Retina (tissue), 1 donor: ENCODE measurements around the gene PLEKHG4B.
"Not testable (repeated sequence)": the region's sequence is repeated elsewhere in the genome, so short reads cannot be mapped to it uniquely, and the experiment has no call there.

Experiments
- DNase-seq: peaks from one replicate; pipeline ENCODE4 v3.0.0-alpha.2; 2016

Gene PLEKHG4B

GRCh38 chr5:159448-160172, 67.6 kb downstream of the PLEKHG4B start:
- DNase-seq, result no peak

- no peak for DNase-seq
Measured at GRCh38 chr5:160173-160510, 68.2 kb downstream of the PLEKHG4B start.

DNA sequence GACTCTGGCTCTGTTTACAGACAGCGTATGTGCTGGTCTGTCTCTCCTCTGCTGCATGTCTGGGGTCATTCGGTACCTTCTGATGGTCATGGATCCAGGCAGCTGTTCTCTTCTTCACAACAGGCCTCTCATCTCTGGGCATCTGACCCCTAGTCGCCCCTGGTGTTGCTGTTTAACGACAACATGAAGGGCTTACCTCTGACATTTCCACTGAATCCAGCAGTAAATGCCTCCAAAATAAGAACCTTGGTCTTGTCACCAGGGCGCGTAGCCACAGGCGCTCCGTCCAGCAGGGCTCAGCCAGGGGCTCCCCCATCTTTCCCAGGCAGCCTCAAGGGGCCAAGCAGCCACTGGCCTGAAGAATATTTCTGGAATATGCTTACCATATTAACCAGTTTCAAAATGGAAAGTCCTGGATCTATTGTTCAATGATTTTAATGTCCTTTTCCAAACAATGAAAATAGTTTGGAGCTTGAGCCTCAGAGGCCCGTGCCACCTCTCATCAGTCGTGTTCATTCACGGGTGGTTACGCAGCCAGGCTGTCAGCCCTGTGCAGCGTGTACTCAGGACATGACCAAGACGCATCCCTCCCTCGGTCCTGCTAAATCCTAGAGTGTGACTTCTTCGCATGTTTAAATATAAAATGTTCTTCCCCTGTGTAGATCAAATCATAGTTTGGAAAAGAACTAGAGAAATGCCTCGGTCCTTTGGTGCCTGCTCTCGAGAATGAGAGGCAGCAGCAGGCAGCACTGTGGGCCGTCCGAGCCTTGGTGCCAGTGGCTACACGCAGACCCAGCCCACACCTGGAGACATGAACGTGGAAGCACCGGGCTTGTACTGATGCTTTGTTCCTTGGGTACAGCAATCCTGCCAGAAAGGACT, 69.2 kb downstream of the PLEKHG4B start:
- DNase-seq, result no peak

- DNase-seq, result no peak
Measured at GRCh38 chr5:161803-162110, 69.8 kb downstream of the PLEKHG4B start.

- DNase-seq, result no peak
Measured at GRCh38 chr5:162190-162564, 70.2 kb downstream of the PLEKHG4B start.

DNA sequence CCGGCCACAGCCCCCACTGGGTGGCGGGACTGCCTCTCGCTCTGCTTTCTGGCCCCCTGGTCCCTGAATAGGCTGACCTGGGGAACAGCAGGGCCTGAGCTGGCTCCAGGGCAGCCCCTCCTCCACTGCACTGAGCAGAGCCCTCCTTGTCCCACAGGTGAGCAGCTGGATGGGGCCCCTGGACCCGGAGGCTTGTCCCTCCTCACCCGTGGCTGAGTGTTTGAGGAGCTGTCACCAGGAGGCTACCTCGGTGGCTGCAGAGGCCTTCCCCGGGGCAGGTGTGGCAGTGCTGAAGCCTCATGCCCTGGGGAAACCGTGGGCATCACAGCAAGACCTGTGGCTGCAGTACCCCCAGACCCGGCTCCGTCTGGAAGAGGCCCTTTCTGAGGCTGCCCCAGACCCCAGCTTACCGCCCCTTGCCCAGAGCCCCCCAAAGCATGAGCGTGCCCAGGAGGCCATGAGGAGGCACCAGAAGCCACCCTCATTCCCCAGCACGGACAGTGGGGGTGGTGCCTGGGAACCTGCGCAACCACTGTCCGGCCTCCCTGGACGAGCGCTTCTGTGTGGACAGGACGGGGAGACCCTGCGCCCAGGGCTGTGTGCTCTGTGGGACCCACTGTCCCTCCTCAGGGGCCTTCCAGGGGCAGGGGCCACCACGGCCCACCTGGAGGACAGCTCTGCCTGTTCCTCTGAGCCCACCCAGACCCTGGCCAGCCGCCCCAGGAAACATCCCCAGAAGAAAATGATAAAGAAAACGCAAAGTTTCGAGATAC, 70.8 kb downstream of the PLEKHG4B start:
- DNase-seq, result no peak

GRCh38 chr5:163338-163620, 71.3 kb downstream of the PLEKHG4B start:
- no peak for DNase-seq

GRCh38 chr5:163841-164240, 71.9 kb downstream of the PLEKHG4B start:
- DNase-seq, result no peak

DNA sequence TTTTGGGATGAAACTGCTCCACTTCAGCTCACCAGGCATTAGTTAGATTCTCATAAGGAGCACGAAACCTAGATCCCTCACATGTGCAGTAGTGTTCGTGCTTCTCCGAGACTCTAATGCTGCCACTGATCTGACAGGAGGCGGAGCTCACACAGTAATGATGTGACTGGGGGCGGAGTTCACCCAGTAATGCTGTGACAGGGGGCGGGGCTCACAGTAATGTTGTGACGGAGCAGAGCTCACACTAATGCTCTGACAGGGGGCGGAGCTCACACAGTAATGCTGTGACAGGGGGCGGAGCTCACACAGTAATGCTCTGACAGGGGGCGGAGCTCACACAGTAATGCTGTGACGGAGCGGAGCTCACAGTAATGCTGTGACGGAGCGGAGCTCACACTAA, 72.3 kb downstream of the PLEKHG4B start:
- DNase-seq, result no peak

DNA sequence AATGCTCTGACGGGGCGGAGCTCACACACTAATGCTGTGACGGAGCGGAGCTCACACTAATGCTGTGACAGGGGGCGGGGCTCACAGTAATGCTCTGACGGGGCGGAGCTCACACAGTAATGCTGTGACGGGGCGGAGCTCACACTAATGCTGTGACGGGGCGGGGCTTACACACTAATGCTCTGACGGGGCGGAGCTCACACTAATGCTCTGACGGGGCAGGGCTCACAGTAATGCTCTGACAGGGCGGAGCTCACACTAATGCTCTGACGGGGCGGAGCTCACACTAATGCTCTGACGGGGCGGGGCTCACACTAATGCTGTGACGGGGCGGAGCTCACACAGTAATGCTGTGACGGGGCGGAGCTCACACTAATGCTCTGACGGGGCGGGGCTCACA, 72.8 kb downstream of the PLEKHG4B start:
- not testable (repeated sequence) for DNase-seq

DNA sequence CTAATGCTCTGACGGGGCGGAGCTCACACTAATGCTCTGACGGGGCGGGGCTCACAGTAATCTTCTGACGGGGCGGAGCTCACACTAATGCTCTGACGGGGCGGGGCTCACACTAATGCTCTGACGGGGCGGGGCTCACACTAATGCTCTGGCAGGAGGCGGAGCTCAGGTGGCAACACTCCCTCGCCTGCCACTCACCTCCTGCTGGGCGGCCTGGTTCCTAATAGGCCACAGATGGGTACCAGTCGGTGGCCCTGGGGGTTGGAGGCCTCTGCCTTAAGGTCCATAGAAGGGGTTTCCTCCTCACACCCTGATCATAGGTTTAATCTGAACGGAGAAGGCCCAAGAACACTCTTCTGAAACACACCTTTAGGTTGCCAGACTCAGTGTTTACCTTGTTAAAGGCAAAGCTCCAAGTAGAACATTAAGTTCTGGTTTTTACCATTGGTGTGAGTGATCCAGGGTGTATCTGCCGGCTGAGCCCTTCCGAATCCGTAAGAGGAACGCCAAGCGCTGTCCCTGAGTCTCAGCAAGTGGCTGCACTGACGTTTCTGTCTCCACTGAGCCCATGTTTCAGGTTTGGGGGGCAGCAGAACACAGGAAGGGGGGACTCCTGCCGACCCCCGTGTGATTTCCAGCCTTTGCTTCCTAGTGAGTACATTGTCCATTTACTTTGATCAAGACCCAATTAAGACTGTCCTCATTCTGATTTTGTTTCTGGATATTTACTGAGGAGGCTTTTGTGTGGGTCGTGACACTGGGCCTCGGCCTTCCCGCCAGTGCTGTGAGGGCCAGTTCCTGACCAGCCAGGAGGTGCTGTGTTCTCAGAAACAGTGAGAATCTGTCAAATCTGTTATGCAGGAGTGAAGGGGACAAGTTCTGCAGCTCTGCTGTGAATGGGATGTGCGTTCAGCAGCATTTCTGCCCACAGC, 74.7 kb downstream of the PLEKHG4B start:
- no peak for DNase-seq

- DNase-seq, result no peak
Measured at GRCh38 chr5:167511-167910, 75.5 kb downstream of the PLEKHG4B start.

- DNase-seq, result no peak
Measured at GRCh38 chr5:167982-168660, 76.2 kb downstream of the PLEKHG4B start.

GRCh38 chr5:169071-169727, 77.2 kb downstream of the PLEKHG4B start:
- no peak for DNase-seq

GRCh38 chr5:169728-170094, 77.7 kb downstream of the PLEKHG4B start:
- no peak for DNase-seq

DNA sequence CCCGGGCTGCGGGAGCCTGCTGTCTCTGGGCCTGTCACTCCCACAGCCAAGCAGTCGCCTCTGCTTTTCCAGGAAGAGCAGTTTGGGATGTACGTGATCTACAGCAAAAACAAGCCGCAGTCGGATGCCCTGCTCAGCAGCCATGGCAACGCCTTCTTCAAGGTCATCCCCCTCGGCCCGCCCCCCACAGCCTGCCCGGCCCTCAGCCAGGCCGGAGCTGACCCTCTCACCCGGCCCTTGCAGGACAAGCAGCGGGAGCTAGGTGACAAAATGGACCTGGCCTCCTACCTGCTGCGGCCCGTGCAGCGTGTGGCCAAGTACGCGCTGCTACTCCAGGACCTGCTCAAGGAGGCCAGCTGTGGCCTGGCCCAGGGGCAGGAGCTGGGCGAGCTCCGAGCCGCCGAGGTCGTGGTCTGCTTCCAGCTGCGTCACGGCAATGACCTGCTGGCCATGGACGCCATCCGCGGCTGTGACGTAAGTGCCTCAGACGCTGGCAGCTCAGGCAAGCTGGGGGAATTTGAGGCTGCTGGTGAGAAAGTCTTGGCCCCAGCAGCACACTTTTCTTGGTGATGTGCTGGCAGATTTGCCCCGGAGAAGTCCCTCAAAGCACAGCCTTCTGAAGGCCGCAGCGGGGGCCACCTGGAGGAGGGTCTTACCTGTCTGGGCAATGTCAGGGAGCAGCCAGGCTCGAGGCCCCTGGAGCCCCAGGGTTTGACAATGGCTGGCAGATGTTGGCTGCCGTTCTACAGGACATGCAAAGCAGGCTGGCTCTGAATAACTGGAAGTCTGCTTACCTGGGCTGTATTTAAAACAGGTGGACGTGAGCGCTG, 79.2 kb downstream of the PLEKHG4B start:
- no peak for DNase-seq

DNA sequence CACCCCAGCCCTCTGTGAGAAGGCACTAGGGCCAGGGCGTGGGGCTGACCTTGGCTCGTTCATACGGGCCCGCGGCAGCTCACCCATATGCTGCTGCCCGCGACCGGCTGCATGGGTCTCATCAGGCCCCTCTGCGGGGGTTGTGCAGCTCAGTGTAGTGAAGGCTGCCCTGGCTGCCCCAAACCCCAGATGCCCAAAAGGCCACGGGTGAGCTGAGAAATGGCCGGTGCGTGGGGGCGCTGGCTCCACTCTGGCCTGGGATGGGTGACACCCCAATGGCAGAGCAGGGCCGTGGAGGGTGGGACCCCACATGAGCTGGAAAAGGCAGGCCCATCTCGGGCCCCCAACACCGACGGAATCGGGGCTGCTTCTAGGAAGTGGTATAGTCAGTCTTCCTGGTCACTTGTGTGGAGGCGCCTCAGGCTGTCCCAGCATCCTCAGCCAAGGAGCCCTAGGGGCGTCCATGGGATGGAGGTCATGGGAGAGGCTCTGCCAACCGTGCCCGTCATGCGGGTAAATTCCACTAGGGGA, 79.9 kb downstream of the PLEKHG4B start:
- no peak for DNase-seq

GRCh38 chr5:172421-172820, 80.5 kb downstream of the PLEKHG4B start:
- no peak for DNase-seq

DNA sequence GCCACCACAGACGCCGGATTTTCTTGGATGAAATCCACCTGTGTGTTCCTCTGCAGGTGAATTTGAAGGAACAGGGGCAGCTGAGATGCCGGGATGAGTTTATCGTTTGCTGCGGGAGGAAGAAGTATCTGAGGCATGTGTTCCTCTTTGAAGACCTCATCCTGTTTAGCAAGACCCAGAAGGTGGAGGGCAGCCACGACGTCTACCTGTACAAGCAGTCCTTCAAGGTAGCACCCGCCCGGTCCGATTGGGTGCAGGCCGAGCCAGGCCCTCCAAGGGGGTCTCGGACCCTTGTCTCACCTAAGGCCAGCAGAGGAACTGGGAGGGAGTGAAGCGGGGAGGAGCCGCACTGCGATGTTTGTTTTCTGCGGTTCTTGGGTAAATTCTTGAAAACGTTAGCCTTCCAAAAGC, 80.9 kb downstream of the PLEKHG4B start:
- DNase-seq, result no peak
